Adrenal gland (tissue), 12 donors: ENCODE measurements around the gene TPX2. TPM values are rescaled to one million over a fixed set of nuclear protein-coding genes. Genes with fewer than 3 reads are reported as not detected.

Experiments used
- DNase-seq, 7 donors: peaks; one replicate each; pipeline ENCODE4 v3.0.0-alpha.2; 2019 to 2020
- H3K27ac ChIP-seq, 5 donors: fragments of 200-600 bp; sonication (generic) in 4 of 5; 1 replicate in 3 of 5; 2 replicates in 2 of 5; pipeline versions ENCODE4 v1.5.1 to v1.8.0; 2016 to 2020; ENCODE audit warnings: mild to moderate bottlenecking in 1 of 5
- H3K27me3 ChIP-seq: fragments of 200-600 bp; 2 replicates; pipeline ENCODE4 v1.8.0; 2021
- H3K36me3 ChIP-seq, 2 donors: fragments of 200-600 bp; replicated peaks in 1 of 2; 1 replicate in 1 of 2; 2 replicates in 1 of 2; pipeline versions ENCODE4 v1.5.1 to v1.8.0; 2018 to 2022
- H3K4me1 ChIP-seq, 2 donors: fragments of 200-600 bp; replicated peaks in 1 of 2; 1 replicate in 1 of 2; 2 replicates in 1 of 2; pipeline versions ENCODE4 v1.5.1 to v1.8.0; 2018 to 2021
- H3K4me3 ChIP-seq, 4 donors: fragments of 200-600 bp; sonication (generic) in 3 of 4; one replicate each; pipeline ENCODE4 v1.5.1; 2016 to 2018
- H3K9me3 ChIP-seq, 3 donors: fragments of 200-600 bp; sonication (generic) in 1 of 3; replicated peaks in 1 of 3; 1 replicate in 2 of 3; 2 replicates in 1 of 3; pipeline versions ENCODE4 v1.5.1 to v1.8.0; 2016 to 2021
- CTCF ChIP-seq, 6 experiments: fragments of 450-650 bp in 4 of 6; fragments of 200-600 bp in 2 of 6; sonication (generic) in 1 of 6; IDR thresholded peaks; 1 replicate in 5 of 6; 2 replicates in 1 of 6; pipeline versions ENCODE4 v1.5.1 to v1.8.0; 2016 to 2021; ENCODE audit warnings: antibody characterized with exemption in 6 of 6, mild to moderate bottlenecking in 2 of 6, moderate library complexity in 1 of 6
- POLR2A ChIP-seq, 2 donors: fragments of 450-650 bp; IDR thresholded peaks; one replicate each; pipeline ENCODE4 v1.6.1; 2017; ENCODE audit warnings: antibody characterized with exemption in 2 of 2, mild to moderate bottlenecking in 2 of 2, moderate library complexity in 1 of 2
- WGBS, 4 donors: extraction: QIAGEN DNeasy Blood & Tissue Kit in 2 of 4; methylation state at CpG; one replicate each; pipeline versions ENCODE4 v1.1.5 to v1.1.7; 2013 to 2017; 5-methylcytosine and 5-hydroxymethylcytosine counted together
- intact Hi-C, 2 donors: fragments of 100-400 bp; cut with DNase I; formaldehyde crosslinking; loops; one replicate each; pipeline versions ENCODE4 v1.14.1 to v1.15.0; 2022 to 2023
- polyA plus RNA-seq, 3 donors: library from polyadenylated mRNA; stranded (reverse); fragments of 200-250 nt in 2 of 3; fragments of 350-450 nt in 1 of 3; fragmentation: Illumina TruSeq in 1 of 3; extraction: RNeasy Lipid Tissue Mini Kit (QIAGEN cat#74804) in 1 of 3; gene quantifications; one replicate each; pipeline ENCODE4 v1.2.3, GENCODE V29; 2013 to 2014
- total RNA-seq, 9 donors: library from RNA; depleted of rRNA in 4 of 9; stranded (reverse); fragments of >200 nt in 4 of 9; fragments of 120-200 nt in 1 of 9; fragmentation: NEBNext Ultra II Directional in 1 of 9; extraction: Animal tissue kit (Norgen Biotek cat#: 25700) in 1 of 9; gene quantifications; one replicate each; pipeline versions ENCODE4 v1.1.0 to v1.2.4, GENCODE V29; 2013 to 2023
- donor health status: healthy with polysubstance abuse.
- donor health status: Bipolar disorder and iron deficiency.
- donor health status: DM: yes; HTN: yes; CAD: no.
- donor health status: DM: no; HTN: no; CAD: no.
- donor health status: DM: no; HTN: no; CAD: no.
- donor health status: DM: yes; HTN: yes; CAD: no.

Gene TPX2
- total and polyA plus RNA-seq, 12 donors, result 0.40 to 22.6 (median 2.5) TPM

DNA sequence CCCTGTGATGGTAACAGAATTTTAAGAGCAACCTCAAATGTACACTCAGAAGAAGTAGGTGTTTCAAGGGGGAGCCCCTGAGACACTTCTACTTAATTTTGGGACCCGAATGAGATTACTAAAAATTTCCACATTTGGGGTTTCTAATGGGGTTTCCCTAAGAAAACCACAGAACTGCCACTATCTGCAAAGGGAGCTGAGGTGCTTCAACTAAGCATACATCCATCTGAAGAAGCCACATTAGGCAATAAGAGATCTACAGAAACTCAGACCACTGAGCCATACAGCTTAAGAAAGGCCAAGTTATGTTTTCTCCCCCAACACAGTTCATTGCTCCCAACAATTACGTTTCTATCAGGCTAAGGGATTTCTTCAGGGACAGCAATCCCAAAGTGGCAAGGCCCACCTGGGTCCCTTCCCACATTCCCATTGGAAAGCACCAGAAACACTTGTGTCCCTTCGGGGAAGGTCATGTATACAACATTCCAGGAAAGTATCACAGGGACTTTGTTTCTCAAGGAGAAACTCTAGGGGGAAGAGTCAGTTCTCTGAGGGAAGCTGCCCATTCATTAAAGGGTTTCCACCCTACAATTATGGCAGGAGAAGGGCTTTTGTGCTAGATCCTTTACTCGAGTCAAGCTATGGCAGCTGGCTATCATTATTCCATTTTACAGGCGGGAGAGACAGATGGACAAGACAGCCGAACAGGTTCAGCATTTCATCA, 21.4 kb upstream of the TPX2 start:
- Histone ChIP-seq H3K27ac (peak overlapping the region in 4 of 5 donors; percentile 14 to 99 (median 24)), H3K4me3 (peak overlapping the region in 1 of 4 donors; percentile 23), H3K36me3 (peaks cover 0 to 17% of the 10 kb centered on the region in 2 donors), H3K9me3 (no peaks in the 10 kb centered on the region), H3K27me3 (no peaks in the 10 kb centered on the region), H3K4me1 (peaks cover 64 to 91% of the 10 kb centered on the region in 2 donors)
- intact Hi-C loops, result no loop called here
- WGBS, 4 donors, result 80 to 85% (median 83%) methylated on average over 5 to 6 of the region's 6 CpGs
- DNase-seq, result no peak
- TF ChIP-seq POLR2A (IDR thresholded peaks at IDR 0.05) (no peak), CTCF (IDR thresholded peaks at IDR 0.05) (no peak)

- TF ChIP-seq CTCF (IDR thresholded peaks at IDR 0.05) (no peak), POLR2A (IDR thresholded peaks at IDR 0.05) (no peak)
- H3K9me3 ChIP-seq, result no peaks in the 10 kb centered on the region
- H3K36me3 ChIP-seq, result peaks cover 0 to 16% of the 10 kb centered on the region in 2 donors
- peak overlapping the region in 3 of 5 donors; percentile 96 to 99 (median 98) for H3K27ac ChIP-seq
- no peak for DNase-seq
- no peaks in the 10 kb centered on the region for H3K27me3 ChIP-seq
- peaks cover 49 to 77% of the 10 kb centered on the region in 2 donors for H3K4me1 ChIP-seq
- WGBS, 4 donors, result 70 to 85% (median 75%) methylated on average over 2 to 6 of the region's 6 CpGs
- H3K4me3 ChIP-seq, result peak overlapping the region in 1 of 4 donors; percentile 86
- intact Hi-C loops, result no loop called here
These were observed 20.0 kb upstream of the TPX2 start for GRCh38 chr20:31718952-31719643.

- intact Hi-C loops, result loop anchor here (5.0 kb wide), 2 partner anchors 53 to 148 kb away; no protein-coding TSS in a partner anchor
- 48 to 64% (median 53%) methylated on average over 2 of the region's 2 CpGs for WGBS, 4 donors
- H3K4me1 ChIP-seq, result peaks cover 48 to 72% of the 10 kb centered on the region in 2 donors
These were observed 19.2 kb upstream of the TPX2 start for GRCh38 chr20:31719644-31720485.

More at GRCh38 chr20:31719644-31720485, 19.2 kb upstream of the TPX2 start:
- Histone ChIP-seq H3K36me3 (peaks cover 0 to 10% of the 10 kb centered on the region in 2 donors), H3K9me3 (no peaks in the 10 kb centered on the region), H3K4me3 (peak overlapping the region in 1 of 4 donors; percentile 86), H3K27ac (peak overlapping the region in 3 of 5 donors; percentile 96 to 99 (median 98)), H3K27me3 (no peaks in the 10 kb centered on the region)
- TF ChIP-seq POLR2A (IDR thresholded peaks at IDR 0.05) (no peak), CTCF (IDR thresholded peaks at IDR 0.05) (no peak)
- no peak for DNase-seq
